Mononuclear cell (primary cell): ENCODE data around the gene SLCO4A1. TPM values are rescaled to one million over a fixed set of nuclear protein-coding genes. Genes with fewer than 3 reads are reported as not detected.
A peak's percentile ranks its signal among the peaks of the same experiment; 100 is the strongest.

Experiments used
- H3K27me3 ChIP-seq: 2 replicates; pipeline ENCODE4 v1.6.0; 2011; ENCODE audit warnings: low read length, control low read depth; ENCODE audit not compliant: insufficient read depth
- H3K4me1 ChIP-seq: 2 replicates; pipeline ENCODE4 v1.5.1; 2011; ENCODE audit warnings: mild to moderate bottlenecking, low read length, control low read depth; ENCODE audit not compliant: insufficient read depth
- H3K4me3 ChIP-seq: 2 replicates; pipeline ENCODE4 v1.5.1; 2011; ENCODE audit warnings: mild to moderate bottlenecking, low read length, moderate library complexity
- H3K9me3 ChIP-seq: 2 replicates; pipeline ENCODE4 v1.5.1; 2011; ENCODE audit warnings: low read depth, mild to moderate bottlenecking, control low read depth, low read length
- total RNA-seq: library from RNA; depleted of rRNA; stranded (reverse); fragments of >200 nt; gene quantifications from one replicate; pipeline ENCODE4 v1.2.3, GENCODE V29; 2012

SLCO4A1 gene
- total RNA-seq, 1 donor: 0.73 TPM

DNA sequence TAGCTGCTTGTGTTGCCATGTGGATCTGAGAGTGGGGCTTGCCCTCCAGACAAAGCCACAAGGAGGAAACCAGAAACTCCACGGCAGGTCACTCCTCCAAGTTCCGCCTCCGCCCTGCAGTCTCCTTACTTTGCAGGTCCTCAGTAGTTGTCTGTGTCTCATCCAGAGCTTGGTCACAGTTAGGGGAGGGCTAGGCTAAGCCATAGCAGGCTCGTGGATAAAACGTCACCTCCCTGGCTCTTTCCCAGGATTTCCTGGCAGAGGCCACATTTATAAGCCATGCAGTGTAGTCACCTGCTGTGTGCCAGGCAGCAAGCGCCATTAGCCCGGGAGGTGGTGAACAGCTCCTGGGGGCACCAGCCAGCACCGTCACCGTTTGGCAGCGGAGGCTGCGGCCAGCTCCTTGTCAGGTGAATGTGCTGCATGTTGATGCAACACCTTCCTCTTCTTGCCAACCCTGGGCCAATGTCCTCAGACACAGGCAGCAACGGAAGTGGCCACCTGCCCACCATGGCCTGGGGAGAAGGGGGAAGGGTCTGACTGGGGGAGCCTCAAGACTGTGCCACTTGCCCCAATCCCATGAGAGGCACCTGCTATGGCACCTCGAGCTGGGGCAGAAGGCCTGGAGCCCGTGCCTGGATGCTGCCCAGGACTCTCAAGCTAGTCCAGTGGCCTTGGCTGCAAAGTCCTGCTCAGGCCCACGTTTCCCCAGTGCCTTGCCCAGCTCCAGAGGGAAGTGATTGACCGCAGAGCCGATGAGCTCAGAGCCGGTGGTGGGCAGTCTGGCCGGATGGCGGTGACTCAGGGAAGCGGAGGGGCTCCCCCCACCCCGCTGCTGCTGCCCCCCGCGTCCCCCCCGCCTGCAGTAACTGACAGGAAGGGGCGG, 39.0 kb upstream of the SLCO4A1 start:
- no peaks in the 10 kb centered on the region for H3K27me3 ChIP-seq
- peak overlapping the region; percentile 10 for H3K4me3 ChIP-seq
- peaks cover 94% of the 10 kb centered on the region for H3K4me1 ChIP-seq
- H3K9me3 ChIP-seq: no peaks in the 10 kb centered on the region

- Histone ChIP-seq H3K27me3 (no peaks in the 10 kb centered on the region), H3K4me3 (no peak overlapping the region), H3K4me1 (peaks cover 85% of the 10 kb centered on the region), H3K9me3 (no peaks in the 10 kb centered on the region)
These were observed 38.2 kb upstream of the SLCO4A1 start for GRCh38 chr20:62603907-62604785.

GRCh38 chr20:62604796-62605195, 37.5 kb upstream of the SLCO4A1 start:
- H3K4me3 ChIP-seq: no peak overlapping the region
- no peaks in the 10 kb centered on the region for H3K9me3 ChIP-seq
- H3K4me1 ChIP-seq: peaks cover 79% of the 10 kb centered on the region
- no peaks in the 10 kb centered on the region for H3K27me3 ChIP-seq

GRCh38 chr20:62605236-62605943, 36.9 kb upstream of the SLCO4A1 start:
- no peak overlapping the region for H3K4me3 ChIP-seq
- no peaks in the 10 kb centered on the region for H3K27me3 ChIP-seq
- peaks cover 73% of the 10 kb centered on the region for H3K4me1 ChIP-seq
- no peaks in the 10 kb centered on the region for H3K9me3 ChIP-seq

DNA sequence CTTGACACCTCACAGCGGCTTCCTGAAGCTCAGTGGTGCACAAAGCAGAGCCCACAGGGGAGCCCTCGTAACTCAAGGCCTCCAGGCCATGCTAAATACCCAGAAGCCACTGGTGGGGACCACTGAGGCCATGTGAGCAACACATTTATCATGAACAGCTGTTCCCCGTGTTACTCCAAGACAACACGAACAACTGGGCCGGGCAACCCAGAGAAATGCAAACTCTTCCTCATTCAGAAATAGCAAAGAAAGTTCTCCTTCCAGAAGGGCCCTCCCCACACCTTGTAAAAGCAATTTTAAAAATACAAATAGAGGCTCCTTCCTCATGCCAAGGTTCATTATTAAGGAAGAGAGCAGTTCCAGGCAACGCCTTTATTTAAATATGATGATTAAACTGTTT, 36.3 kb upstream of the SLCO4A1 start:
- H3K4me3 ChIP-seq: no peak overlapping the region
- H3K9me3 ChIP-seq: no peaks in the 10 kb centered on the region
- H3K27me3 ChIP-seq: no peaks in the 10 kb centered on the region
- peaks cover 67% of the 10 kb centered on the region for H3K4me1 ChIP-seq

- Histone ChIP-seq H3K9me3 (no peaks in the 10 kb centered on the region), H3K27me3 (no peaks in the 10 kb centered on the region), H3K4me3 (no peak overlapping the region), H3K4me1 (peaks cover 60% of the 10 kb centered on the region)
These were observed 35.6 kb upstream of the SLCO4A1 start for GRCh38 chr20:62606551-62607201.

DNA sequence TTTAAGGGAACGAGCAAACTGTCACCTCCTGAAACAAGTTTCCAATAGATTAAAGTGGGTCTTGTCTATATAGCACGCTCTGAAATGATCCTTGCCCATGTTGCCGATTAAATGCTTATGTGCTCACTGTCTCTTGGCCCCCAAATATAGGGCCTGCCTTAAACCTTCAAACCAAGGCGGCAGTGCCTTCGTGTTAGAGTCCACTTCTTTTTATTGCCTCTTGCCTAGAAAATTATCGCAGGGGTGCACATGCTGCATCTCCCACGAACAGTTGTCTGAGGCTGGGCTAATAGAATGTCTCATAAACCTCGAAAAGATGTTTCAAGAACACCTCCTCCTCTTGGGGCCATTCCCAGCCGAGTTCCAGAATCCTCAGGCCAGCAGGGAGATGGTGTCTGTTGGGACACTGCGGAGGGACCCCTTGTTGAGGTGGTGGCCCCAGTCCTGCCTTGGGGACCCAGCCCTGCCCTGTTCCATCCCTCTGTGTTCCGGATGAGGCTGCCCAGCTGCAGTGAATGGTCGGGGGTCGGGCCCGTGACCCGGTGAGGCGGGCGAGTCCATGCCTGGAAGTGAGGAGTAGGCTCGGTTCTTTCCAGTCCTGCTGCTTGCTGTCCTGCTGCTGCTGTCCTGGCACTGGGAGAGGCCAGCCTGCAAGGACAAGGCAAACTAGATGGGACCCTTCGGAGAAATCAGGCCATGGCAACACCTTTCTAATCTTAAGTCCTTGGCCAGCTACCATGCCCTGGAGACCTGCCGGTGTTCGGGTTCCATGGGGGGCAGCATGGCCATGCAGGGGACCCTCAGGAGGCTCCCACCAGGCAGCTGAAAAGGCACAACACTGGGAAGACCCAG, 34.7 kb upstream of the SLCO4A1 start:
- H3K27me3 ChIP-seq: no peaks in the 10 kb centered on the region
- H3K4me1 ChIP-seq: peaks cover 51% of the 10 kb centered on the region
- no peaks in the 10 kb centered on the region for H3K9me3 ChIP-seq
- H3K4me3 ChIP-seq: no peak overlapping the region

- H3K4me1 ChIP-seq: peaks cover 45% of the 10 kb centered on the region
These were observed 34.1 kb upstream of the SLCO4A1 start for GRCh38 chr20:62608218-62608565.

GRCh38 chr20:62609279-62609720, 33.0 kb upstream of the SLCO4A1 start:
- Histone ChIP-seq H3K9me3 (no peaks in the 10 kb centered on the region), H3K27me3 (no peaks in the 10 kb centered on the region), H3K4me3 (no peak overlapping the region), H3K4me1 (peaks cover 35% of the 10 kb centered on the region)

More at GRCh38 chr20:62608218-62608565, 34.1 kb upstream of the SLCO4A1 start:
- H3K27me3 ChIP-seq: no peaks in the 10 kb centered on the region
- no peaks in the 10 kb centered on the region for H3K9me3 ChIP-seq
- no peak overlapping the region for H3K4me3 ChIP-seq

DNA sequence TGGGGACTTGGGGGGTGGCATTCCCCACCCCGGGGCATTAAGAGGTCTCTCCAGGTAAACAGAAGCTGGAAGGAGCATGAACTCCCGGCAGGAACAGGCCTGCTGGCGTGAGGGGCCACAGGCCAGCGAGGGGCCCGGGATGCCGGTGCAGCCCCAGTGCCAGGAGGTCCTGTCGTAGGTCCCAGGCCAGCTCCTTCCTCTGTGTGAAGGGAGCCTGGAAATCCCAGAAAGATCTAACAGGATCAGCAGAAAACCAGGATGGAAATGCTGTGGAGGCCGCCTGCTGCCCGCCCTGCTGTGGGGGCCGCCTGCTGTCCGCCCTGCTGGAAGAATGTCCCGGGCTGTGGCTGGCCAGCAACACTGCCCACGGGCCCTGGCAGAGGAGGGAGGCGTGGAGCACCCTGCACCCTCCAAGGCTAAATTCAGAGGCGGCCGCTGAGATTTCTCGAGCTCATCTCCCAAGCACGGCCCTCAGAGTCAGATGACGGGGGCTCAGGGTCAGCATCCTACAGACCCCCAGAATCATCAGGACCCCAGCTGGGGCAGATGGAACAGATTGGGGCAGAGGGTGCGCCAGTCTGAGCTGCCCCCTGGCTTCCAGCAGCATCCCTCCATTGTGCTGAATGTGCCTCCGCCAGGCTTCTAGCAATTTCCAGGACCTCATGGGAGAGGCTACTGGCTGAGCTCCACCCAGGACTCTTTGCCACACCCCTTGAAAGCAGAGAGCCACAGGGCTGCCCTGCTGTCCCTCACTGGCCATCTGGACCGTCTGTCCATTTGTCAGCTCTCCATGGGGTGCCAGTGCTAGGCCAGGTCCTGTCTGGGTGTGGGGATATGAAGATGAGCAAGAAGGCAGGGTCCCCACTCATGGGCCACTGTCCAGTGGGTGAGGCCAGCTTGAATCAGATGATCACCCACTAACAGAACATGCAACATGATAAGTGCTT, 32.2 kb upstream of the SLCO4A1 start:
- Histone ChIP-seq H3K4me3 (no peak overlapping the region), H3K9me3 (no peaks in the 10 kb centered on the region), H3K4me1 (peaks cover 27% of the 10 kb centered on the region)

GRCh38 chr20:62611012-62611411, 31.3 kb upstream of the SLCO4A1 start:
- Histone ChIP-seq H3K4me1 (peaks cover 18% of the 10 kb centered on the region), H3K9me3 (no peaks in the 10 kb centered on the region), H3K4me3 (no peak overlapping the region), H3K27me3 (no peaks in the 10 kb centered on the region)

More for the DNA sequence above, 32.2 kb upstream of the SLCO4A1 start:
- no peaks in the 10 kb centered on the region for H3K27me3 ChIP-seq

GRCh38 chr20:62611819-62612218, 30.5 kb upstream of the SLCO4A1 start:
- Histone ChIP-seq H3K9me3 (no peaks in the 10 kb centered on the region), H3K27me3 (no peaks in the 10 kb centered on the region), H3K4me1 (peaks cover 15% of the 10 kb centered on the region), H3K4me3 (no peak overlapping the region)
